K562 (cell line): ENCODE results near the gene UHRF1. TPM values are rescaled to one million over a fixed set of nuclear protein-coding genes. Genes with fewer than 3 reads are reported as not detected.

Experiments
- ATAC-seq: fragments of 200-7000 bp; cut with Tn5 transposase; 3 replicates; pipeline ENCODE4 v1.9.1; 2020; ENCODE audit warnings: moderate library complexity
- BruUV-seq: library from RNA; stranded (reverse); fragments of 400-500 nt; replicated peaks from 2 replicates; lab custom pipeline; 2021; lab: Mats Ljungman, UMichigan
- CTCF ChIA-PET: fragments of 300-600 bp; formaldehyde crosslinking; extraction: SDS; loops from one replicate; lab custom pipeline; 2021; ENCODE audit warnings: low intra/inter-chr PET ratio; lab: Yijun Ruan, JAX
- POLR2A ChIA-PET: fragments of 300-600, 350-650 bp; sonication (Branson Sonifier 250); formaldehyde crosslinking; extraction: SDS; loops from one replicate; lab custom pipeline; 2021; ENCODE audit warnings: antibody characterized with exemption, inconsistent platforms; lab: Yijun Ruan, JAX
- DNase-seq, 4 experiments: peaks; one replicate each; pipeline versions ENCODE4 v3.0.0 to v3.0.0-alpha.2; 2011 to 2018; ENCODE audit warnings: low spot score in 3 of 4, mixed read lengths in 3 of 4; ENCODE audit errors: extremely low read depth in 1 of 4
- FAIRE-seq: peaks from 2 replicates; lab custom pipeline; 2011; peaks lifted over from hg19 to GRCh38; lab: Jason Lieb, UNC
- H2AFZ ChIP-seq: 2 replicates; pipeline ENCODE4 v1.6.0; 2011; ENCODE audit warnings: low read depth, low read length, control low read depth, inconsistent platforms
- H3K27ac ChIP-seq: fragments of 200-600 bp; 3 replicates; pipeline ENCODE4 v1.8.0; 2011; ENCODE audit warnings: low read depth, mild to moderate bottlenecking, control low read depth, inconsistent platforms, low read length, moderate library complexity, mixed read lengths; ENCODE audit errors: extremely low read depth
- H3K27me3 ChIP-seq, 2 experiments: fragments of 300-600 bp in 1 of 2; 2 replicates in 1 of 2; 3 replicates in 1 of 2; pipeline versions ENCODE4 v1.6.0 to v1.8.0; 2011; ENCODE audit warnings: inconsistent platforms in 2 of 2, low read length in 2 of 2, mild to moderate bottlenecking in 1 of 2, mixed read lengths in 1 of 2, moderate library complexity in 1 of 2; ENCODE audit not compliant: control insufficient read depth in 2 of 2, insufficient read depth in 2 of 2
- H3K36me3 ChIP-seq: fragments of 300-600 bp; 3 replicates; pipeline ENCODE4 v1.8.0; 2011; ENCODE audit warnings: mild to moderate bottlenecking, low read length, inconsistent platforms; ENCODE audit not compliant: control insufficient read depth, insufficient read depth
- H3K4me1 ChIP-seq, 2 experiments: fragments of 200-600 bp in 1 of 2; replicated peaks in 1 of 2; 2 replicates in 1 of 2; 3 replicates in 1 of 2; pipeline versions ENCODE4 v1.5.1 to v1.8.0; 2011; ENCODE audit warnings: inconsistent platforms in 2 of 2, low read length in 2 of 2, mild to moderate bottlenecking in 1 of 2, mixed read lengths in 1 of 2, moderate library complexity in 1 of 2; ENCODE audit not compliant: control insufficient read depth in 2 of 2, insufficient read depth in 2 of 2
- H3K4me2 ChIP-seq: 2 replicates; pipeline ENCODE4 v1.6.1; 2011; ENCODE audit warnings: low read length, control low read depth, inconsistent platforms, mixed read lengths; ENCODE audit not compliant: insufficient read depth
- H3K4me3 ChIP-seq: fragments of 200-600 bp; sonication (generic), shearing (Covaris generic); 2 replicates; pipeline ENCODE4 v1.5.1; 2016; ENCODE audit warnings: control low read depth, inconsistent platforms
- H3K79me2 ChIP-seq: fragments of 200-600 bp; 3 replicates; pipeline ENCODE4 v1.8.0; 2011; ENCODE audit warnings: low read length, inconsistent platforms; ENCODE audit not compliant: control insufficient read depth, insufficient read depth
- H3K9ac ChIP-seq, 2 experiments: 2 replicates each; pipeline versions ENCODE4 v1.6.0 to v1.6.1; 2011; ENCODE audit warnings: low read depth in 2 of 2, low read length in 2 of 2, control low read depth in 1 of 2, inconsistent platforms in 1 of 2, mild to moderate bottlenecking in 1 of 2, mixed read lengths in 1 of 2; ENCODE audit not compliant: insufficient read depth in 1 of 2
- H3K9me1 ChIP-seq: one replicate; pipeline ENCODE4 v1.6.0; 2011; ENCODE audit warnings: inconsistent platforms, mild to moderate bottlenecking, low read length, moderate library complexity; ENCODE audit not compliant: control insufficient read depth, insufficient read depth
- H3K9me3 ChIP-seq: replicated peaks from 2 replicates; pipeline ENCODE4 v1.5.1; 2011; ENCODE audit warnings: low read depth, low read length, inconsistent platforms; ENCODE audit not compliant: control insufficient read depth, insufficient read depth
- H4K20me1 ChIP-seq: replicated peaks from 2 replicates; pipeline ENCODE4 v1.6.1; 2011; ENCODE audit warnings: low read length, inconsistent platforms, mixed read lengths; ENCODE audit not compliant: control insufficient read depth, insufficient read depth
- BCL6 ChIP-seq: fragments of 250-450 bp; sonication (Bioruptor Pico); IDR thresholded peaks from 2 replicates; pipeline ENCODE4 v1.4.0; 2020
- CREBBP ChIP-seq: IDR thresholded peaks from one replicate; pipeline ENCODE4 v1.6.1; 2012; ENCODE audit warnings: low read depth, mild to moderate bottlenecking, control low read depth, inconsistent platforms, low read length
- E4F1 ChIP-seq: fragments of 250-450 bp; sonication (Bioruptor Pico); IDR thresholded peaks from 2 replicates; pipeline ENCODE4 v1.5.0; 2021; ENCODE audit warnings: mild to moderate bottlenecking, borderline replicate concordance
- ELF4 ChIP-seq: fragments of 450-650 bp; formaldehyde crosslinking; IDR thresholded peaks from 2 replicates; pipeline ENCODE4 v1.4.0; 2022; ENCODE audit warnings: missing genetic modification characterization
- HINFP ChIP-seq: fragments of 450-650 bp; conservative IDR thresholded peaks from 2 replicates; pipeline ENCODE4 v1.6.1; 2016; ENCODE audit warnings: missing genetic modification characterization, low read depth, mild to moderate bottlenecking, control low read depth, missing compliant biosample characterization
- MAX ChIP-seq: sonication (generic); formaldehyde crosslinking; IDR thresholded peaks from 2 replicates; pipeline ENCODE4 v1.9.0; 2022; ENCODE audit warnings: mild to moderate bottlenecking, missing genetic modification reagents
- NEUROD1 ChIP-seq: fragments of 150-350 bp; IDR thresholded peaks from 2 replicates; pipeline ENCODE4 v1.6.1; 2014; ENCODE audit warnings: borderline replicate concordance, low read length, low read depth; ENCODE audit not compliant: partially characterized antibody
- NONO ChIP-seq, 2 experiments: fragments of 200-400 bp in 1 of 2; fragments of 450-650 bp in 1 of 2; formaldehyde crosslinking in 1 of 2; IDR thresholded peaks; 2 replicates each; pipeline ENCODE4 v1.6.1; 2017; ENCODE audit warnings: low read depth in 2 of 2, mild to moderate bottlenecking in 2 of 2, moderate library complexity in 2 of 2, low read length in 1 of 2
- PHB ChIP-seq: fragments of 250-450 bp; sonication (Bioruptor Pico); IDR thresholded peaks from 2 replicates; pipeline ENCODE4 v1.5.0; 2021
- PKNOX1 ChIP-seq: fragments of 450-650 bp; IDR thresholded peaks from 2 replicates; pipeline ENCODE4 v1.6.1; 2016
- RCOR1 ChIP-seq, 2 experiments: IDR thresholded peaks; 2 replicates each; pipeline ENCODE4 v1.6.1; 2012; ENCODE audit warnings: low read depth in 2 of 2, low read length in 2 of 2, borderline replicate concordance in 1 of 2, improper control_type of control experiment in 1 of 2
- SOX6 ChIP-seq: fragments of 450-650 bp; IDR thresholded peaks from 2 replicates; pipeline ENCODE4 v1.6.1; 2014; ENCODE audit warnings: mild to moderate bottlenecking
- STAT5A ChIP-seq: IDR thresholded peaks from 2 replicates; pipeline ENCODE4 v1.6.1; 2012; ENCODE audit warnings: low read length, inconsistent platforms, borderline replicate concordance
- TEAD1 ChIP-seq, 2 experiments: fragments of 450-650 bp in 1 of 2; sonication (generic) in 1 of 2; formaldehyde crosslinking; IDR thresholded peaks; 2 replicates each; pipeline versions ENCODE4 v1.4.0 to v1.8.0; 2020 to 2022; ENCODE audit warnings: mild to moderate bottlenecking in 2 of 2, missing genetic modification reagents in 1 of 2
- TFAP4 ChIP-seq: sonication (generic); formaldehyde crosslinking; IDR thresholded peaks from 2 replicates; pipeline ENCODE4 v1.8.0; 2022; ENCODE audit warnings: missing genetic modification reagents, mild to moderate bottlenecking, moderate library complexity, borderline replicate concordance
- whole genome bisulfite sequencing: fragments of 100-300 bp; shearing (Covaris generic); methylation state at CpG from one replicate; pipeline ENCODE4 v1.1.6; 2016; ENCODE audit warnings: low coverage, mixed read lengths; ENCODE audit not compliant: insufficient coverage; ENCODE audit errors: missing lambda C conversion rate; 5-methylcytosine and 5-hydroxymethylcytosine counted together
- in situ Hi-C: fragments of 300-500 bp; cut with MboI; formaldehyde crosslinking; loops from 4 replicates; pipeline ENCODE4 v1.15.0; 2018; ENCODE audit warnings: inconsistent platforms, mixed read lengths
- intact Hi-C: fragments of 100-400 bp; cut with micrococcal nuclease; formaldehyde crosslinking; loops from 2 replicates; pipeline ENCODE4 v1.14.2; 2022
- polyA plus RNA-seq, 8 experiments: library from polyadenylated mRNA; depleted of rRNA in 4 of 8; stranded (reverse) in 5 of 8; unstranded in 3 of 8; fragments of >200 nt; fragmentation: Nextera tagmentation in 2 of 8; fragmentation: Illumina TruSeq in 1 of 8; extraction: Ambion mirVana in 2 of 8; extraction: Trizol in 1 of 8; gene quantifications; 2 replicates each; pipeline versions ENCODE4 v1.2.1 to v1.2.3, GENCODE V29; 2011 to 2014; ENCODE audit warnings: inconsistent platforms in 1 of 8, missing spikeins in 1 of 8
- total RNA-seq, 7 experiments: library from RNA; depleted of rRNA in 6 of 7; stranded (reverse); fragments of >200 nt in 6 of 7; fragmentation: Illumina TruSeq in 2 of 7; extraction: Trizol in 2 of 7; gene quantifications; 2 replicates each; pipeline versions ENCODE4 v1.2.1 to v1.2.3, GENCODE V29; 2011 to 2021; ENCODE audit warnings: low replicate concordance in 1 of 7

UHRF1 gene
- total and polyA plus RNA-seq, 9 of the 15 experiments (the other 6 are each of a cell fraction or from before 2014, with no cell fraction given), result 6.0 to 101 (median 30.9) TPM

- Histone ChIP-seq H3K9me3 (no peaks in the 10 kb centered on the region), H3K9me1 (peaks cover 11% of the 10 kb centered on the region), H3K4me2 (no peak overlapping the region), H3K27ac (no peak overlapping the region), H3K4me1 (peaks cover 21 to 27% of the 10 kb centered on the region in 2 experiments), H3K79me2 (peaks cover 81% of the 10 kb centered on the region), H3K36me3 (peaks cover 10% of the 10 kb centered on the region; the same call in 2 of the 3 replicates), H3K4me3 (no peak overlapping the region), H4K20me1 (peaks cover 55% of the 10 kb centered on the region), H2AFZ (no peak overlapping the region), H3K27me3 (no peaks in the 10 kb centered on the region), H3K9ac (no peak overlapping the region; a peak in 1 of 4 replicates)
- intact Hi-C loops, result no loop called here
- FAIRE-seq (no peak), DNase-seq (peak in 1 of 4 experiments; percentile 27), ATAC-seq (no peak)
- in situ Hi-C loops, result no loop called here
- 11% methylated on average over 13 of the region's 13 CpGs for WGBS
- BruUV-seq, result no TSS peak
- ChIA-PET POLR2A (interaction anchor here (0.7 kb wide), 1 partner anchor 269 kb away, joined by 3 read pairs; no protein-coding TSS in a partner anchor), CTCF (no interaction called here)
- TF ChIP-seq ELF4 (no peak), HINFP (tag) (no peak), MAX (CRISPR knock-in tag) (no peak), E4F1 (no peak), STAT5A (peak; percentile 43; the same call in 1 of the 2 replicates), NEUROD1 (no peak), BCL6 (CRISPR knock-in tag) (no peak), TEAD1 (CRISPR knock-in tag; IDR thresholded peaks at IDR 0.05) (no peak), SOX6 (peak; percentile 33; the same call in 1 of the 2 replicates), CREBBP (no peak), PKNOX1 (peak; percentile 20; the same call in 1 of the 2 replicates), TFAP4 (CRISPR knock-in tag) (no peak), RCOR1 (IDR thresholded peaks at IDR 0.05; ENCODE audit: borderline replicate concordance in 1 of 2, low read depth in 2 of 2, low read length in 2 of 2) (peak in 1 of 2 experiments; percentile 86; a peak in 2 of 4 replicates), NONO (IDR thresholded peaks at IDR 0.05; ENCODE audit: low read depth in 2 of 2, low read length in 1 of 2) (no peak), PHB (no peak)
Measured at GRCh38 chr19:4991996-4992698, 82.8 kb downstream of the UHRF1 start.
